Uterus (tissue), 2 donors: ENCODE data around the gene EPPIN.

Experiments
- CTCF ChIP-seq, 4 experiments: fragments of 200-600 bp in 2 of 4; fragments of 450-650 bp in 2 of 4; sonication (generic) in 2 of 4; IDR thresholded peaks; one replicate each; pipeline ENCODE4 v1.5.1; 2016 to 2019; ENCODE audit warnings: antibody characterized with exemption in 4 of 4, mild to moderate bottlenecking in 2 of 4, moderate library complexity in 1 of 4
- POLR2A ChIP-seq, 2 donors: fragments of 450-650 bp; IDR thresholded peaks; one replicate each; pipeline ENCODE4 v1.6.1; 2016; ENCODE audit warnings: antibody characterized with exemption in 2 of 2, mild to moderate bottlenecking in 1 of 2, moderate library complexity in 1 of 2

GRCh38 chr20:45583502-45583901, 36.3 kb upstream of the EPPIN start:
- no peak for TF ChIP-seq CTCF (IDR thresholded peaks at IDR 0.05)
- TF ChIP-seq POLR2A (IDR thresholded peaks at IDR 0.05): no peak
